Testis (tissue), 2 donors: Measurements from ENCODE around the gene RPS21.

ENCODE experiments used
- CTCF ChIP-seq, 3 experiments: fragments of 450-650 bp in 2 of 3; fragments of 200-600 bp in 1 of 3; sonication (generic) in 1 of 3; IDR thresholded peaks; one replicate each; pipeline ENCODE4 v1.5.1; 2016 to 2019; ENCODE audit warnings: antibody characterized with exemption in 3 of 3, mild to moderate bottlenecking in 2 of 3, moderate library complexity in 1 of 3
- POLR2A ChIP-seq: fragments of 450-650 bp; IDR thresholded peaks from one replicate; pipeline ENCODE4 v1.6.1; 2017; ENCODE audit warnings: antibody characterized with exemption, mild to moderate bottlenecking, moderate library complexity

- TF ChIP-seq CTCF (IDR thresholded peaks at IDR 0.05): no peak
- TF ChIP-seq POLR2A: no peak
Observed at GRCh38 chr20:62387219-62387913, 463 bp downstream of the RPS21 start.
